Ishikawa (cell line): ENCODE measurements around the gene BCL2L13.

Source experiments
- CEBPB ChIP-seq: IDR thresholded peaks from 2 replicates; pipeline ENCODE4 v1.6.1; 2012
- CREB1 ChIP-seq: IDR thresholded peaks from 2 replicates; pipeline ENCODE4 v1.6.1; 2012; ENCODE audit warnings: low read depth
- EGR1 ChIP-seq: IDR thresholded peaks from 2 replicates; pipeline ENCODE4 v1.6.1; 2012
- EP300 ChIP-seq: IDR thresholded peaks from 2 replicates; pipeline ENCODE4 v1.6.1; 2012; ENCODE audit warnings: borderline replicate concordance
- RAD21 ChIP-seq: IDR thresholded peaks from 2 replicates; pipeline ENCODE4 v1.6.1; 2012; ENCODE audit warnings: low read depth
- TF ChIP-seq, protein P1 (sequence below): IDR thresholded peaks from 2 replicates; pipeline ENCODE4 v1.6.1; 2012
- TF ChIP-seq, protein P2 (sequence below): IDR thresholded peaks from 2 replicates; pipeline ENCODE4 v1.6.1; 2012

DNA sequence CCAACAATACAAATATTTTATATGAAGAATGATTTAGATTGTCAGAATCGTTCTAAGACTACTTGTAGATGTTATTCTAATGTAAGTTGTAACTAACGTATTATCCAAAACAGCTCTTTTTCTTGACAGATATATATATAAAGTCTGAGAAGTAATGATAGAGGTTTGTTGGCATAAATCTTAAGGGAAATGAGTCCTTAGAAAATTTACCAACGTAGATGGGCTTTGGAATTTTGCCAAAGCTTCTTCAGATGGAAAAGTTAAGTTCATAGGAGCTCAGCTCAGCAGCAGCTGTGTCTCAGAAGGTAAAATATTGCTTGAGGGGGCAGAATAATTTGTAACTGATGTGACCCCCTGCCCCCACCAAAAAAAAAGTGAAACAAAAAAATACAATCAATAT lies 69.0 kb downstream of the BCL2L13 start:
- TF ChIP-seq, protein P1, sequence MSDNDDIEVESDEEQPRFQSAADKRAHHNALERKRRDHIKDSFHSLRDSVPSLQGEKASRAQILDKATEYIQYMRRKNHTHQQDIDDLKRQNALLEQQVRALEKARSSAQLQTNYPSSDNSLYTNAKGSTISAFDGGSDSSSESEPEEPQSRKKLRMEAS, result no peak
- no peak for TF ChIP-seq EGR1
- TF ChIP-seq, protein P2, sequence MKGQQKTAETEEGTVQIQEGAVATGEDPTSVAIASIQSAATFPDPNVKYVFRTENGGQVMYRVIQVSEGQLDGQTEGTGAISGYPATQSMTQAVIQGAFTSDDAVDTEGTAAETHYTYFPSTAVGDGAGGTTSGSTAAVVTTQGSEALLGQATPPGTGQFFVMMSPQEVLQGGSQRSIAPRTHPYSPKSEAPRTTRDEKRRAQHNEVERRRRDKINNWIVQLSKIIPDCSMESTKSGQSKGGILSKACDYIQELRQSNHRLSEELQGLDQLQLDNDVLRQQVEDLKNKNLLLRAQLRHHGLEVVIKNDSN, result no peak
- TF ChIP-seq CREB1, result no peak
- no peak for TF ChIP-seq EP300
- TF ChIP-seq CEBPB, result no peak
- TF ChIP-seq RAD21, result no peak
